ENCODE data around the gene FABP3. TPM values are rescaled to one million over a fixed set of nuclear protein-coding genes. Genes with fewer than 3 reads are reported as not detected.

Gene FABP3
- total RNA-seq, 1 donor from 2014 or later: 3,048 TPM

DNA sequence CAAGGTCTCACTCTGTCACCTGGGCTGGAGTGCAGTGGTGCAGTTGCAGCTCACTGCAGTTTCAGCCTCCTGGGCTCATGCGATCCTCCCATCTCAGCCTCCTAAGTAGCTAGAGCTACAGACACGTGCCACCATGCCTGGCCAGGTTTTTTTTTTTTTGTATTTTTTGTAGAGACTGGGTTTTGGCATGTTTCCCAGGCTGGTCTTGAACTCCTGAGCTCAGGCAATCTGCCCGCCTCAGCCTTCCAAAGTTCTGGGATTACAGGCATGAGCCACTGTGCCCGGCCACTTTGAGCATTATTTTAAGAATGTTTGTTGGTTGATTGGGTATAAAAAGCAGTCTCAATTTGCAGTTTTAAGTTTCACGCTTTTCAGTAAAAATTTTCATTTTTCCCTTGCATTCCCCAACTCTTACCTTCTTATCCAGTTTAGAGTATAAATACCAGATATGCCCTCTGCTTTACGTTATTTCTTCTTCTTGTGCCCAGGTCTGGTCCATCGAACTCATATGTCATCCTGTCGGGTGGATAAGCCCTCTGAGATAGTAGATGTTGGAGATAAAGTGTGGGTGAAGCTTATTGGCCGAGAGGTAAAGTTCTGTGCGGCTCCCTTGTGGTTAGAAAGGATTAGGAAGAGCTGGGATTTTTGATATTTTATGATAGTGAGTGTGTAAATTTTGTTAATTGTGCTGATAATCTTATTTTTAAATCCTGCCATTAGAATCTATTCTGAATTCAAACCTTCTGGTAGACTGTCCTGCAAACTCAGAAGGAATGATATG, 36.0 kb downstream of the FABP3 start:
- DNase-seq (ENCODE audit: low spot score): no peak
- intact Hi-C loops (cut with DNase I): no loop called here

DNA sequence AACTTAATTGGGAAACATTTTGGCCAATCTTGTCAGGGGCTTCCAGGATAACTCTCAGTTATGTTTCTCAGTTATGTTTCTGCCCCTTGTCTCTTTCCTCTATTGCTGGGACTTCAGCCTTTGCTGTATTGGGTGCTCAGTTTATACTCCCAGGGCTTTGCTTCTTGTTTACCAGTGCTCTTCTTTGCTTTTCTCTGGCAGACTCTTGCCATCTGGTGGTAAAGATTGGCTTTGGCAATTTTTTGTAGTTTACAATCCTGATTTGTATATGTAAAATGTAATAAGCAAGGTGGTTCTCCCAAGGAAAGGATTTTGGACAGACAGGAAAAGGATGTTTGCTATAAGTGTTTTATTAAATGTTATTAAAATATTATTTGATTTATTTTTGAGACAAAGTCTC, 37.9 kb downstream of the FABP3 start:
- DNase-seq (ENCODE audit: low spot score): no peak
- intact Hi-C loops (cut with DNase I): loop anchor here (2.0 kb wide), 1 partner anchor 150 kb away; no protein-coding TSS in a partner anchor

GRCh38 chr1:31327381-31327780, 45.5 kb downstream of the FABP3 start:
- intact Hi-C loops (cut with DNase I): no loop called here
- DNase-seq (ENCODE audit: low spot score): no peak

GRCh38 chr1:31326461-31326860, 46.4 kb downstream of the FABP3 start:
- intact Hi-C loops (cut with DNase I): no loop called here
- DNase-seq (ENCODE audit: low spot score): no peak

DNA sequence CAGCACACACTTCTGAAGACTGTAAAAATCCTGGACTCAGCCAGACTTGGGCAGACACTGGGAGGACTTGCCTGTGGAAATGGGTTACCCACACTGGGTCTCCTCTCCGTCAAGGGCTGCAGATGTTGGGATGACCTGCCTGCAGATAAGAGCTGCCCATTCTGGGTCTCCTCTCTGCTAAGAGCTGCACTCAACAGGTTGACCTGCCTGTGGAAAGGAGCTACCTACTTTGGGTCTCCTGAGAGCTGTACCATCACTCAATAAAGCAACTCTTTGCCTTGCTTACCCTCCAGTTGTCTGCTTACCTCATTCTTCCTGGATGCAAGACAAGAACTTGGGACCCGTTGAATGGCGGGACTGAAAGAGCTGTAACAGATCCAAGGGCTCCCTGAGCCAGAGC, 47.9 kb downstream of the FABP3 start:
- intact Hi-C loops (cut with DNase I): no loop called here
- DNase-seq (ENCODE audit: low spot score): no peak

GRCh38 chr1:31324093-31324492, 48.8 kb downstream of the FABP3 start:
- DNase-seq (ENCODE audit: low spot score): no peak
- intact Hi-C loops (cut with DNase I): no loop called here

- no peak for DNase-seq (ENCODE audit: low spot score)
- intact Hi-C loops (cut with DNase I): no loop called here
Observed at GRCh38 chr1:31318146-31318545, 54.7 kb downstream of the FABP3 start.

DNA sequence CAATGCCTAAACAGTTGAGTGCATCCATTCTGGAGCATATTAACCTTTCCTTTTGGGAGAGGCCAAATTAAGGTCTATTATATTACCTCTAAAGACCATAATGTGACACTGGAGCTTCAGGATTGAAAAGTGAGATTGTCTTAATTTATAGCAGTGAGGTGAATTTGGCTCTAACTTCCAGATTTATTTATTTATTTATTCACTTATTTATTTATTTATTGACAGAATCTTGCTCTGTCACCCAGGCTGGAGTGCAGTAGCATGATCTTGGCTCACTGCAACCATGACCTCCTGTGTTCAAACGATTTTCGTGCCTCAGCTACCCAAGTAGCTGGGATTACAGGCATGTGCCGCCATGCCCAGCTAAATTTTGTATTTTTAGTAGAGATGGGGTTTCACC, 57.0 kb downstream of the FABP3 start:
- intact Hi-C loops (cut with DNase I): no loop called here
- DNase-seq (ENCODE audit: low spot score): no peak

Other genes starting within 250 kb of the FABP3 start
- gene NKAIN1, start 133.2 kb downstream of the FABP3 start, total RNA-seq: 0.11 TPM
- 21.6 TPM for gene SNRNP40, start 76.3 kb downstream of the FABP3 start, total RNA-seq
- gene ZCCHC17, start 76.0 kb downstream of the FABP3 start, total RNA-seq: 12.4 TPM
- 2.8 TPM for gene SERINC2, start 40.1 kb upstream of the FABP3 start, total RNA-seq
- 180 TPM for gene TINAGL1, start 203.4 kb upstream of the FABP3 start, total RNA-seq
- not detected for gene HCRTR1, start 244.6 kb upstream of the FABP3 start, total RNA-seq